ENCODE measurements around the gene TH.

The TH gene

DNA sequence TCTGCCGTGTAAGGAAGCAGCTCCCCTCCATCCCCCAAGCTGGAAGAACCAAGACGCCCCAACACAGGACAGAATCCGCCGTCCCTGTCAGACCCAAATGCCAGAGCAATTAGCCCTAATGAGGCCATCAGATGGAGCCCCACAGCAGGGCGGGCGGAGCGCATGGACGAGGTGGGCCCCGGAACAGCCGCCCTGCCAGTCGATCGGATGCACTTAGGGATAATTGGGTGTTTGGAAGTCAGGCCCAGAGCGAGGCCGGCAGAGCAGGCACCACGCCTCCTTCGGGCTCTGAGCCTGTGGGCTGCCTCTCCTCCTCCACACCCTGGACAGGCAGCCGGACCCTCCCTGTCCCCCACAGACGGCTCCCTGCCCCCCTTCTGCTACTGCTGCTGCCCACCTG, 5.5 kb upstream of the TH start:
- DNase-seq = no peak

DNA sequence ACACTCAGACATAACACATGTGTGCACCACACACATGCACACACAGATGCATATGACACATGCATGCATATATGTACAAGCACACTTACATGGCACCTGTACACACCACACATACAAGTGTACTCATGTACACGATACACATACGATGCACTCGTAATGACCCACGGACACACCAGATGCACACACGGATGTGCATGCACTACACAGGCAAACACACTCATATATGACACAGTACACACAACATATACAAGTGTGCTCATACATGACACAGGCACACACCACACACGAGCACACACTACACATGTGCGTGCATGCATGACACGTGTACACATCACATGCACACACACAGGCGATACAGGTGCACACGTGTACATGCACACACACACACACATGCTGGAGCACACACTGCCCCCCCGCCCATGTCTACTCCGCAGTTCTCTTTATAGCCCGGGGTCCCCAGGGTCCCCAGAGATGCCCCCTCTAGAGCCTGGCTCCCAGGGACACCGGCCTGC, 4.8 kb upstream of the TH start:
- DNase-seq = no peak

DNA sequence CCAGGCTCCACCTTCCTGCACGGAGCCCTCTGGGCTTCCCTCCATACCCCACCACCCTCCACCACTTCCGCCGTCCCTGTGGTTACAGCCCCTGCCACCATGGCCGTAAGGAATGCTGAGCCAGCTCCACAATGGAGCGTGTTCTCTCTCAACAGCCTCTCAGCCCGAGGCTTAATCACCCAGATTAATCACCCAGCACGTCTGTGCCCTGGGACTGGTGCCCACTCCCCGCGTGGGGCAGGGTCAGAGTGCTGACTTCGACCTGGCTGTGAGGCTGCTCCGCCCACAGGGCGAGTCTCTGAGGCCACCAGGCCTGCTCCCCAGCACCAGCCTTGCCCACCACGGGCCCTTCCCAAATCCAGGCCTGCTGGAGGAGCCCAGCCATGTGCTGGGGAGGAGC, 4.0 kb upstream of the TH start:
- no peak for DNase-seq

DNA sequence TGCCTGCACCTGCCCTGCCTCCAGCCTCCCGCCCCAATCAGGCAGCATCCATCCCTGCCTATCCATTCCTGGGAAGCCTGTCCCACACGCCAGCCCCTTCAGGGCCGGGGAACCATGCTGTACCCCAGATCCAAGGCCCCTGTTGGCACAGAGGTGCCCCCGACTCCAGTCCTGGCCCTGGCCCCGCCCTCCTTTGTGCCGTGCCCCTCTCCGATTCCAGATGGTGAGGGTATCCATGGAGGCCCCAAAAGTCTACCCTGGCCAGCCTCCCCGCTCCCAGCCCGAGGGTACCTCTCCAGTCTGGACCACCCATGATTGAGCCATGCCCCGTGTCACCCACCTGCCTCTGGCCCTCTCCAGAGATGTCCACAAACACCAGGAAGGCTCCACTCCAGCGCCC, 2.7 kb upstream of the TH start:
- no peak for DNase-seq

DNA sequence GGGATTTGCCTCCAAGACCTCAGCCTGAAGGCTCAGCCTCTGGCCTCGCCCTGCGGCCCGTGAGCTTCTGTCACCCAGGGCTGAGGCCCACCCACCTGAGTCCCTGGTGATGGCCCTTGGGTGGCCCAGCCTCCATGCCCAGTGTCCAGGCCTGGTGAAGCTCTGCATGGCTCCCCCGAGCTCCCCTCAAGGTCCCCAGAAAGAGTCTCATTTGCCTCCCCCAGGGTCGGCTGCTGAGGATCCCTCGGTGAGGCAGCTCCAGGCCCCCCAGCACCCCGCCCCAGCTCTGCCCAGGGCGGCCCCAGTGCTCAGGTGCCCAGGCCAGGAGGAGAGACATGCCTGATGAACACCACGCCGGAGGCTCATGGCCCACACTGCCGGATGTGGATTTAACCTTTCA, 2.1 kb upstream of the TH start:
- DNase-seq = no peak

DNA sequence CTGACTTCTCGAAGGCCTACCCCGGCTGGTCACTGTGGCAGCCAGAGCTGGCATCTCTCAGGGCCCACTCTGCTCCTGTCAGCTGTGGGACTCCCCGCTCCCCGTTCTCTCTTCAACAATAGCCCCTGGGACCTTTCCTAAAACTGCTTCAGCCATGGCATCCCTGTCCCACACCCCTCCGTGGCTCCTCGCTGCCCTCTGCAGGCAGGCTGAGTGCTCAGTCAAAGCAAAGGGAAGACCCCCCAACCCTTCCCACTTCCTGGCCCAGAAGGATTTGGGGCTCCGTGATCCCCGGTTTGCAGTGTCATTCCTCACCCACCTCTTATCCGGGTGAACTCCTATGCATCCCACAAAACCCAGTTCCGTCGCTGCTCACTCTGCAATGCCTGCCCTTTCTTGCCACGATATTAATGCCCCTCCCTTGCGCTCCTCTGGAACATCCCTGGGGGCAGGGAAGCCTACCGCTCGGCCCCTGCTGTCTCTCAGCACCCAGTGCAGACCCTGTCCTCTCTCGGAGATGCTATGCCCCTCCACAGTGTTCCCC, 1.6 kb upstream of the TH start:
- DNase-seq = no peak

DNA sequence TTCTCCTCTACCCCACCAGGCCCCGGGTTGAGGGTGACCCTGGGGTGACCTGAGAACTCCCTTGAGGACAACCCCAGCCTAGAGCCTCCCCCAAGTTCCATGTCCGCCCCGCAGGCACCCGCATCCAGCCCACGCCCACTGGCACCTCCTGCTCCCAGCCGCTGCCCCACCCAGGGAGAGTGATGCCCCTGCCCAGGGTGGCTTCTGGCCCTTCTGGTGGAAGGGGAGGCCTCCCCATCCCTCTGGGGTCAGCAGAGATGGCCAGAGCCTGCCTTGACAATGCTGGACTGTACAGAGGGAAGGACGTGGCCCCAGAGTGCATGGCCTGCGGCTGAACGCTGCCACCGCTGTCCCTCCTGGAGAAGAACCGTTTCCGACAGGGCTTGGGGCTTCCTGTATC, 1.1 kb upstream of the TH start:
- DNase-seq = no peak

DNA sequence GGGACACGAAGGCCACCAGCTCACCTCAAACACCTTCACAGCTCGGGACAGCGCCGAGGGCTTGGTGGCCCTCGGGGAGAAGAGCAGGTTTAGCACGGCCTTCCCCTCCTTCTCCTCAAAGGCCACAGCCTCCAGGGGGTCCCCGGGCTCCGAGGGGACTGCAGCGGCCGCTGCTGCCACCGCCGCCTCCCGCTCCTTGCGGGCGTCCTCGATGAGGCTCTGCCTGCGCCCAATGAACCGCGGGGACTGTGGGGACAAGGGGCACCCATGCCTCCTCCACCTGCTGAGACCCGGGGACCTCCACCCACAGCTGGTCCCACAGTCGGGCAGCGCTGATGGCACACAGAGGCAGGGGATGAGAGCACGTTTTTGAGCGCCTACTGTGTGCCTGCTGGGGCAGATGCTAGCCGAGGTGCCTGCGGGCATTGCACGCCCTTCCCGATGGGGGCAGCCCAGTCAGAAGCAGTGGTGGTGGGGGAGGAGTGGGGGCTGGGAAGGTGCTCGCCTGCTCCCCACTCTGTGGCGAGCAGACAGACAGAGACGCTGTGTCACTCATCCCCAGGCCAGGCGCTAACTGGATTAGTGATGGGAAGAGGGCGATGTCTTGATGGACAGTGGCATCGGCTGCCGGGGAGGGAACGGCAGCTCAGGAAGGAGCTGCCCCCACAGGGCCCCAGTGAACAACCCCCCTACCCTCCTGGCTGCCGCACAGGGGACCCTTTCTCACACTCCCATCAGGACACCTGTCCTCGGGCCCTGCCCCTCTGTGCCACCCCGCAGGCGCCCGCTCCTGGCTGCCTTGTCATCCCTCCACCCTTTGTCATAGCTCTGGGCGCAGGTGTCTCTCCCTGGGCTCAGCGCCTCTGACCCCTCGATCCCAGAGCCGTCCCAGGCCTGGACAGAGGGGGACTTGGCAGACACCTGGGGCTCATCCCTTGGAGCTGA, 1.7 kb downstream of the TH start:
- no peak for DNase-seq

DNA sequence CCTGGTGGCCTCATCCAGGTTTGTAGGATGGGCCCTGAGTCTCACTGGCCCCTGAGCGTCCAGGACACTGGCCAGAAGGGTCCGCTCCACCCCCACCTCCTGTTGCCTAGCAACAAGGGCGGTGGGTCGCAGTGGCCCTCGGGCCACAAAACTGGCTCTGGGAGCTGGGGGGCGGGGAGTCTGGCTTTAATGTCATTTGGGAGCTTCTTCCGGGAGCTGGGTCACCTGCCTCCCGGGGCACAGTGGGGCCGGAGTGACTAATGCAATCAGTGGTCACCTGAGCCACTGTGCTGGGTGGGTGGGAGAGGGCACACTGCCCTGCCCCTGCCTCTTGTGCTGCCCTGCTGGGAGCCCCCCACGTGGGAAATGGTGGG, 2.6 kb downstream of the TH start:
- DNase-seq = no peak

DNA sequence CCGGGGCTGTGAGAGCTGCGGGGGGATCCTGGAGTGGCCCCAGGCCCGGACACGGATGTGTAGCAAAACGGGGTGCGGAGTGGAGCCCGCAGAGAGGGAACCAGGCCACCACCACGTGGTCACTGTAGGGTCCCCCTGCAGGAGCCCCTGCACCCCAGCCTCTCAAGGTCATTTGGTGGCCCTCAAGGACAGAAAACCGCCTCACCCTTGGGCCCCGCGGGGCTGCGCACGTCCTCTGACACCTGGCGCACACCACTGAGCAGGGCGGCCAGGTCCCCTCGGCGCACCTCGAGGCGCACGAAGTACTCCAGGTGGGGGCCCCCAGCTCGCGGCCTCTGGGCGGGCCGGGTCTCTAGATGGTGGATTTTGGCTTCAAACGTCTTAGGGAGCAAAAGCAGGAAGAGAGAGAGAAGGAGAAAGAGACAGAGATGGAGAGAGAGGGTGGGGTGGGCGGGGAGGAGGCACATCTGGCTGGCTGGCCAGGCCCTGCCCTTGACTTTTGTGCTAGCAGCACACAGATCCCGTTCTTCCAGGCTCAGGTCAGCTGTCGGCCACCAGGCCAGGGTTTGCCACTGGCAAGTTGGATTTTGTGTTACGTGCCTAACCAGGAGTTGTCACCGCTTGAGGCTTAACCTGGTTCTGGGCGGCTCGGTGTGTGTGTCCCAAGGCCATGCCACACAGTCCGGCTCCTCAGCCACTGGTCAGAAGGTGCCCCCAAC, 3.2 kb downstream of the TH start:
- no peak for DNase-seq

DNA sequence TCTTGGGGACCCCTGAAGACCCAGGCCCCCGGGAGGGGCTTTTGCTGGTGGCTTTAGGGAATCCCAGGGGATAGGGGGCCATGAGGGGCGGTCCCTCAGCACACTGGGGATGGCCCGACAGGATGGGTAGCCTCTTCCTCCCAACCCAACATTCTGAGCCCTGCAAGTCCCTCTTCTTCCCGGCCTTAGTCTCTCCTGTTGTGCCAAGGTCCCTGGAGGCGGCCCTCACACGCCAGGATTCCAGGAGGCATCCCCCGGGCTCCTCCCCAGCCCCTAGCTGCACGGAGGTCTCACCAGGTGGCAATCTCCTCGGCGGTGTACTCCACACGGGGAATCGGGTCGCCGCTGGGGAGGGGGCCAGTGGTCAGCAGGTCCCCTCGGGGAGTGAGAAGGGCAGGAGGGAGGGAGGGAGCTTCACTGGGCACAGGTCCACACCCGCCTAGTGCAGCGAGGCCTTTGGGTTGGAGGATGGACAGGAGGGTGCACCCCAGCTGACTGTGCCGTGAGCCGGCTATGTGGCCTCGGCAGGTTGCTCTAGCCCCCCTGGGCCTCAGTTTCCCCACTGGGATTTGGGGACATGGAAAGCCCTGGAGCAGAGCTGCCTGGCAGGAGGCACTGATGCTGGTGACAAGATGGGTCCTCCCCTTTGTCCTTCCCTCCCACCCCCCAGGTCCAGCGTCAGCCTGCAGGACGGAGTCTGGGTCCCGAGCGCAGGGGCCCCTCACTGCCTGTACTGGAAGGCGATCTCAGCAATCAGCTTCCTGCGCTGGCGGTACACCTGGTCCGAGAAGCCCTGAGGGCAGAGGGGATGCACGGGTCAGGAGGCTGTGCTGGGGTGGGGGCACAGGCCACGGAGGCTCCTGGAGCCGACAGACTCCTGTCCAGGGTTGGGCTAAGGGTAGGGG, 4.2 kb downstream of the TH start:
- DNase-seq = no peak

DNA sequence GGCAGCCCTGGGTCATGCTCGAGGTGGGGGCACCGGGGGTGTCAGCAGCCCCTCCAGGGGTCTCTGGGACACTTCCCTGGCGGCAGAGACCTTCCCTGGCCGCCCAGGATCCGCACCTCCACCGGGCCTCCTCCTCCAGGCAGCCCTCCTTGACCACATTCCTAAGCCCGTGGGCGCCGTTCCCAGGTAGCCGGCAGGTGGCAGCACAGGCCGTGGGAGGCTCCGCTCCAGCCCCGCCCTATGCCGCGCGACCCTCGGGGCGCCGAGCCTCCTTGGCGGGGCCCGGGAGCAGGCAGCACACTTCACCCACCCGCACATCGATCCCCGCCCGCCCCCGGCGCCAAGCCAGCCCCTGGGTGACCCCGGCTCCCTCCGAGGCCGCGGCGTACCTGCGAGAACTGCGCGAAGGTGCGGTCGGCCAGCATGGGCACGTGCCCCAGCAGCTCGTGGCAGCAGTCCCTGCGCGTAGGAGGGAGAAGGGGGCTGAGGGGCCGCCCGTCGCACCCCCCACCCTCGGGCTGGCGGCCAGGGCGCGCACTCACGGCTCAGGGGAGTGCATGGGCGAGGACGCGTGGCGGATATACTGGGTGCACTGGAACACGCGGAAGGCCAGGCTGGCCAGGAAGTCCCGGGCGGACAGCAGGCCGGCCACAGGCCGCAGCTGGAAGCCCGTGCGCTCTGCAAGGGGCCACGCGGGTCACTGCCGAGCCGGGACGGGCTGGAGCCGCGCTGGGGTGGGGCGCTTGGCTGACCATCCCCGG, 5.3 kb downstream of the TH start:
- DNase-seq = no peak

DNA sequence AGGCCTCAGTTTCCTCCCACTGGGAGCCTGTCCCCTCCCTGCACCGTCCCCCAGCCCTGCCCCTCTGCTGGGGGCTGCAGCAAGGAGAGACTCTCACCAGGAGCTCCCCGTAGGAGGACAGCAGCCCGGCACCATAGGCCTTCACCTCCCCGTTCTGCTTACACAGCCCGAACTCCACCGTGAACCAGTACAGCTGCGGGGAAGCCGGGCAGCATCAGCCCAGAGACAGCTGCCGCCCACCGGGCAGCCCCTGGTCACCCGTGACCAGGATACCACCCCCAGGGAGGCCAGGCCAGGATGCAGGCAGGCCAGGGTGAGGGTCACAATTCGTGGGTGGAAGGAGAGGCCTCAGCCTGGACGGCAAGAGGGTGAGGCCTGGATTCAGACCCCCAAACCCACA, 6.0 kb downstream of the TH start:
- no peak for DNase-seq

DNA sequence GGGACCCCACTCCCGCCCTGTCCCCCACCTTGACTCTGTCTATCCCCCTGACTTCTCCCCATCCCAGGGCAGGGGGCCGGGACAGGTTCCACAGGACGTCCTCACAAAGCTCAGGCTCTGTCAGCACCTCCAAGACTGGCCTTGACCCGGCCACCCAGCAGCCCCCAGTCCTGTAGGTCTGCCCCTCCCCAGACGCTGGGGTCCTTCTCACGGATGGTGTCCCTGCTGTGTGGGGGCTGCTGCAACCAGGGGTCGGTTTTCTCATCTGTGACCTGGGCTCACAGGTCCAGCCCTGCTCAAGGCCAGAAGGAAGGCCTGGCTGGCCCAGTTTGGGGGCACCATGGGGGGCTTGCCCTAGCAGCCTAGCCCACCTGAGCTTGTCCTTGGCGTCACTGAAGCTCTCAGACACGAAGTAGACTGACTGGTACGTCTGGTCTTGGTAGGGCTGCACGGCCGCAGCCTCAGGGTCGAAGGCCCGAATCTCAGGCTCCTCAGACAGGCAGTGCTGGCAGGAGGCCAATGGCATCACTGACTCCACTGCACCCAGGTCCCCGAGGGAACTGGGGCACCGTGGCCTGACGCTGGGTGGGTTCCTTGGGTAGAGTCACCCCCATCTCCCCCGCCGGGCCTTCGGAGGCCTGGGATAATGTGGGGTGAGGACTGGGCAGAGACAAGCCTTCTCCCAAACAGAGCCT, 6.6 kb downstream of the TH start:
- DNase-seq = no peak

DNA sequence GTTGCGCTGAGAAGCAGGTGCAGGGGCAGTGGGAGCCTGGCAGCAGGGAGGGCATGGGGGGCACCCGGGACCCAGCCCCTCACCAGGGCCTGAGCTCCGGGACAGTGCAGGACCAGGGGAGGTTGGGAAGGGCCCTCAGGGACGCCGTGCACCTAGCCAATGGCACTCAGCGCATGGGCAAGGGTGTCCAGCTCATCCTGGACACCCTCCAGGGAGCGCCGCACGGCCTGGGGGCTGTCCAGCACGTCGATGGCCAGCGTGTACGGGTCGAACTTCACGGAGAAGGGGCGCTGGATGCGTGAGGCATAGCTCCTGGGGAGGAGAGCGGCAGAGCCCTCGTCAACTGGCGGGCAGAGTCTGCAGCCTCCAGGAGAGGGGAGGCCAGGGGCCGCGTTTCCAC, 7.5 kb downstream of the TH start:
- no peak for DNase-seq

DNA sequence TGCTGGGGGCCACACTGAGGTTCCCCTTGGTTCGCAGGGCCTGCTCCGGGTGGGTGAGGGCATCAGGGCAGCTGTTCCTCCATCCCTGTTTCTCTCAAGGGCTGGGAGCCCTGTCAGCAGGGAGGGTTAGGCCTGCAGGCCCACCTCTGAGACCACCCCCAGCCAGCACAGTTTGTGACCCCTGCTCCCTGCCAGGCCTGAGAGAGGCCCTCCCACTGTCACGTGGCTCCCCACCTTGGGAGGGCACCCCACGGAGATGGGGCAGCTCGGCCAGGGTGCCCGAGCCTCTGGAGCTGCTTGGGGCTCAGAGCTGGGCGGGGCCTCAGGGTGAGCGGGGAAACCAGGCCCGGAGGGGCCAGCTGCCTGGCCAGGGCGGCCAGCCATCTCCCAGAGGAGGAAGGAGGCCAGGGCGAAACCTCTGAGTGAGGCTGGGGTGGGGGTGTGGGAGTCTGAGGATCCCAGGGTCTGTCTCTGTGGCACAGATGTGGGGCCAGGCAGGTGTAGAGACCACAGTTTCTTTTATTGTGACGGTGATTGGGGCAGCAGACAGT, 8.1 kb downstream of the TH start:
- no peak for DNase-seq

DNA sequence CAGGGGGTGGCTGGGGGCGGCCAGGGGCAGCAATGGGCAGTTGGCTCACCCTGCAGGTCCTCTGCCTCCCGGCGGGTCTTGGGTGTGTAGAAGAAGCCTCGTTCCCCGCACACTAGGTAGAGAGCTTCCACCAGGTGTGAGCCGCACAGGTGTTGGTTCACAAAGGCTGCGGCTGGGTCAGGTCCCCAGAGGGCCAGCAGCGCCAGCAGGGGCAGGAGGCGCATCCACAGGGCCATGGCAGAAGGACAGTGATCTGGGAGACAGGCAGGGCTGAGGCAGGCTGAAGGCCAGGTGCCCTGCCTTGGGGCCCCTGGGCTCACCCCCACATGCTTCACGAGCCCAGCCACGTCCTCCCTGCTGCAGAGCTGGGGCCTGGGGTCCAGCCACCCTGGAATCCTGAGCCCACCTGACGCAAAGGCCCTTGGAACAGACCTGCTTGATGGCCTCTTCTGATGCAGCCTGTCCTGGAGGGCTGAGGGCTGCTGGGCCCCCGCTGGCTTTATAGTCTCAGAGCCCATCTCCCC, 10.8 kb downstream of the TH start, which contains the start of gene INS:
TSS of gene INS (minus strand) at position 474 of the 524 bp plus-strand sequence. CDS start at position 236, 238 bp downstream.
- no peak for DNase-seq

DNA sequence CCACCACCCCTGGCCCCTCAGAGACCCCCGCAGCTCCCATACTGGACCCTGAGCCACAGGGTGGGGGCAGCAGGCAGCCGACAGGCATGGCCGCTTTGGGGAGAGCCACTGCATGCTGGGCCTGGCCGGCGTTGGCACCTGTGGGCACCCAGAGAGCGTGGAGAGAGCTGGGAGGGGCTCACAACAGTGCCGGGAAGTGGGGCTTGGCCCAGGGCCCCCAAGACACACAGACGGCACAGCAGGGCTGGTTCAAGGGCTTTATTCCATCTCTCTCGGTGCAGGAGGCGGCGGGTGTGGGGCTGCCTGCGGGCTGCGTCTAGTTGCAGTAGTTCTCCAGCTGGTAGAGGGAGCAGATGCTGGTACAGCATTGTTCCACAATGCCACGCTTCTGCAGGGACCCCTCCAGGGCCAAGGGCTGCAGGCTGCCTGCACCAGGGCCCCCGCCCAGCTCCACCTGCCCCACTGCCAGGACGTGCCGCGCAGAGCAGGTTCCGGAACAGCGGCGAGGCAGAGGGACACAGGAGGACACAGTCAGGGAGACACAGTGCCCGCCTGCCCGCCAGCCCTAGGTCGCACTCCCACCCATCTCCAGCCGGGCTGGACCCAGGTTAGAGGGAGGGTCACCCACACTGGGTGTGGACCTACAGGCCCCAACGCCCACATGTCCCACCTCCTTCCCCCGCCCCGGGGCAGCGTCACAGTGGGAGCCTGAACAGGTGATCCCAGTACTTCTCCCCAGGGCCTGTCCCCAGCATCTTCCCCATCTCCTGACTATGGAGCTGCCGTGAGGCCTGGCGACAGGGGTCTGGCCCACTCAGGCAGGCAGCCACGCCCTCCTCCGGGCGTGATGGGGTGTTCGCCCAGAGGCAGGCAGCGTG, 11.8 kb downstream of the TH start:
- DNase-seq = no peak

DNA sequence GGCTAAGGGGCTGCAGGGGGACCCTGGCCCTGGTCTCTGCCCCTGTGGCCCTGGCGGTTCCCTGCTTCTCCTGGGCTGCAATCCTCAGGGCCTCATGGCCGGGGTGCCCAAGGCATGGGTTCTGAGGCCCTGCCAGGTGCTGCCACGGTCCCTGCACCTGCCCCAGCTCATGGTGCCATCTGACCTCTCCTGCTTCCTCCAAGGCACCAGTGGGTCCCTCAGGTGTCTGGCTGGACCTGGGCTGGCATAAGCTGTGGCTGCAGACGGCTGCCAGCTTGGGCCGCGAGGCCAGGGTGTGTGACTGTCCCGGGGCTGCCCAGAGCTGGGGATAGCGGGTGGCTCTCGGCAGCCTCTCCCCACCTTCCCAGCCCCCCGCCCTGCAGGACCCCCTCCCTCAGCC, 12.6 kb downstream of the TH start:
- no peak for DNase-seq

DNA sequence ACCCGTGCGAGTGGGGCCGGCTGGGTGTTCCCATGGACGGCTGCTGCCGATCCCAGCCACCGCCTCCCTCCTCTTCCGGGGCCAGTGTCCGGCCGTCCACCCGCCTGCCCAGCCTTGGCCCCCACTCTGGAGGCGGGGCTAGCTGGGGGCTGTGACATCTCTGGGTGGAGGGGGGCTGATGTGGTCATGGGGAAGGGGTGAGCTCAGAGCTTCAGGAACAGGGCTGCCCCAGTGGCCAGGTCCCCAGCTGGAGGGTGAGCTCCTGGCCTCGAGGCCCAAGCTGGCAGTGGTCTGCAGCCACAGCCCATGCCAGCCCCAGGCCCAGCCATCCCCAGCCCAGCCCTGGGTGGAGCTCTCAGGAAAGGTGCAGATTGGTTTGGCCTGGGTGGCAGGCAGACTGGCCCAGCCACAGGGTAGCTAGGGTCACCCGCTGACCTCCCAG, 13.3 kb downstream of the TH start:
- no peak for DNase-seq

Measured in suppressor macrophage treated with lipopolysaccharide for 4 hours (primary cell).